ENCODE measurements around the gene ROR1. TPM values are rescaled to one million over a fixed set of nuclear protein-coding genes. Genes with fewer than 3 reads are reported as not detected.

Gene ROR1
- total RNA-seq, 1 experiment from 2014 or later = 10.5 TPM

- no peak for DNase-seq (ENCODE audit: low read depth)
These were observed 197.7 kb downstream of the ROR1 start for GRCh38 chr1:63971557-63971956.

- no peak for DNase-seq (ENCODE audit: low read depth)
These were observed 199.2 kb downstream of the ROR1 start for GRCh38 chr1:63973005-63973419.

- DNase-seq (ENCODE audit: low read depth) = no peak
These were observed 201.1 kb downstream of the ROR1 start for GRCh38 chr1:63974966-63975365.

GRCh38 chr1:63975481-63975880 is 201.7 kb downstream of the ROR1 start:
- no peak for DNase-seq (ENCODE audit: low read depth)

GRCh38 chr1:63976006-63976405 is 202.2 kb downstream of the ROR1 start:
- no peak for DNase-seq (ENCODE audit: low read depth)

- DNase-seq (ENCODE audit: low read depth) = no peak
These were observed 203.6 kb downstream of the ROR1 start for GRCh38 chr1:63977466-63977865.

- DNase-seq (ENCODE audit: low read depth) = no peak
These were observed 207.1 kb downstream of the ROR1 start for GRCh38 chr1:63980740-63981407.

- no peak for DNase-seq (ENCODE audit: low read depth)
These were observed 207.6 kb downstream of the ROR1 start for GRCh38 chr1:63981408-63981773.

GRCh38 chr1:63982201-63982600 is 208.4 kb downstream of the ROR1 start:
- DNase-seq (ENCODE audit: low read depth) = no peak

GRCh38 chr1:63983391-63984256 is 209.8 kb downstream of the ROR1 start:
- DNase-seq (ENCODE audit: low read depth) = peak; percentile 35

GRCh38 chr1:63984257-63984929 is 210.6 kb downstream of the ROR1 start:
- peak; percentile 83 for DNase-seq (ENCODE audit: low read depth)

GRCh38 chr1:63984930-63985290 is 211.1 kb downstream of the ROR1 start:
- no peak for DNase-seq (ENCODE audit: low read depth)

- peak; percentile 34 for DNase-seq (ENCODE audit: low read depth)
These were observed 213.3 kb downstream of the ROR1 start for GRCh38 chr1:63987014-63987627.

GRCh38 chr1:63987628-63988024 is 213.8 kb downstream of the ROR1 start:
- no peak for DNase-seq (ENCODE audit: low read depth)

- DNase-seq (ENCODE audit: low read depth) = no peak
These were observed 215.1 kb downstream of the ROR1 start for GRCh38 chr1:63988941-63989340.

GRCh38 chr1:63991685-63992084 is 217.9 kb downstream of the ROR1 start:
- no peak for DNase-seq (ENCODE audit: low read depth)

- peak; percentile 96 for DNase-seq (ENCODE audit: low read depth)
These were observed 226.2 kb downstream of the ROR1 start for GRCh38 chr1:64000021-64000420.

GRCh38 chr1:64001038-64001437 is 227.2 kb downstream of the ROR1 start:
- peak; percentile 59 for DNase-seq (ENCODE audit: low read depth)

- peak; percentile 38 for DNase-seq (ENCODE audit: low read depth)
These were observed 230.7 kb downstream of the ROR1 start for GRCh38 chr1:64004451-64005025.

GRCh38 chr1:64005801-64006200 is 232.0 kb downstream of the ROR1 start:
- DNase-seq (ENCODE audit: low read depth) = no peak

GRCh38 chr1:64006276-64007051 is 232.6 kb downstream of the ROR1 start:
- DNase-seq (ENCODE audit: low read depth) = peak; percentile 79
